Tibial nerve (tissue), 4 donors: ENCODE results near the gene MED23. TPM values are rescaled to one million over a fixed set of nuclear protein-coding genes. Genes with fewer than 3 reads are reported as not detected.

Experiments
- DNase-seq, 2 donors: peaks; one replicate each; pipeline ENCODE4 v3.0.0-alpha.2; 2019; ENCODE audit warnings: low spot score in 2 of 2
- H3K27ac ChIP-seq, 4 donors: fragments of 200-600 bp; sonication (generic) in 3 of 4; one replicate each; pipeline ENCODE4 v1.5.1; 2017 to 2019; ENCODE audit warnings: mild to moderate bottlenecking in 1 of 4
- H3K27me3 ChIP-seq, 2 donors: fragments of 200-600 bp; sonication (generic) in 1 of 2; one replicate each; pipeline versions ENCODE4 v1.5.1 to v1.6.0; 2017 to 2019
- H3K36me3 ChIP-seq, 3 donors: fragments of 200-600 bp; sonication (generic); one replicate each; pipeline ENCODE4 v1.5.1; 2018 to 2019
- H3K4me1 ChIP-seq, 4 donors: fragments of 200-600 bp; sonication (generic) in 3 of 4; one replicate each; pipeline ENCODE4 v1.5.1; 2017 to 2019
- H3K4me3 ChIP-seq, 4 donors: fragments of 200-600 bp; sonication (generic) in 3 of 4; one replicate each; pipeline ENCODE4 v1.5.1; 2017 to 2019; ENCODE audit warnings: mild to moderate bottlenecking in 1 of 4, moderate library complexity in 1 of 4
- H3K9me3 ChIP-seq, 4 donors: fragments of 200-600 bp; sonication (generic) in 3 of 4; one replicate each; pipeline ENCODE4 v1.5.1; 2017 to 2019
- EP300 ChIP-seq, 2 donors: sonication (generic); formaldehyde crosslinking; IDR thresholded peaks; one replicate each; pipeline ENCODE4 v1.6.1; 2017; ENCODE audit warnings: antibody characterized with exemption in 2 of 2, mild to moderate bottlenecking in 1 of 2
- POLR2A ChIP-seq, 2 donors: fragments of 450-650 bp; IDR thresholded peaks; one replicate each; pipeline ENCODE4 v1.6.1; 2017; ENCODE audit warnings: antibody characterized with exemption in 2 of 2, mild to moderate bottlenecking in 2 of 2, moderate library complexity in 2 of 2
- WGBS, 2 donors: methylation state at CpG; one replicate each; pipeline ENCODE4 v1.1.5; 2018; 5-methylcytosine and 5-hydroxymethylcytosine counted together
- total RNA-seq, 4 donors: library from RNA; depleted of rRNA; stranded (reverse); fragments of >200 nt; gene quantifications; one replicate each; pipeline ENCODE4 v1.1.0, GENCODE V29; 2016
- TF ChIP-seq, protein P1 (sequence below), 5 experiments: fragments of 200-600 bp in 3 of 5; fragments of 450-650 bp in 2 of 5; sonication (generic) in 3 of 5; IDR thresholded peaks; one replicate each; pipeline ENCODE4 v1.5.1; 2016 to 2019; ENCODE audit warnings: antibody characterized with exemption in 5 of 5, mild to moderate bottlenecking in 3 of 5, moderate library complexity in 2 of 5

MED23 gene
- total RNA-seq, 4 donors from 2014 or later: 27.3 to 36.5 (median 29.0) TPM

- no peaks in the 10 kb centered on the region for H3K4me1 ChIP-seq
- 68 to 72% methylated on average over 2 of the region's 2 CpGs for WGBS, 2 donors
- H3K4me3 ChIP-seq: no peak overlapping the region
- no peaks in the 10 kb centered on the region for H3K27me3 ChIP-seq
- TF ChIP-seq, protein P1, sequence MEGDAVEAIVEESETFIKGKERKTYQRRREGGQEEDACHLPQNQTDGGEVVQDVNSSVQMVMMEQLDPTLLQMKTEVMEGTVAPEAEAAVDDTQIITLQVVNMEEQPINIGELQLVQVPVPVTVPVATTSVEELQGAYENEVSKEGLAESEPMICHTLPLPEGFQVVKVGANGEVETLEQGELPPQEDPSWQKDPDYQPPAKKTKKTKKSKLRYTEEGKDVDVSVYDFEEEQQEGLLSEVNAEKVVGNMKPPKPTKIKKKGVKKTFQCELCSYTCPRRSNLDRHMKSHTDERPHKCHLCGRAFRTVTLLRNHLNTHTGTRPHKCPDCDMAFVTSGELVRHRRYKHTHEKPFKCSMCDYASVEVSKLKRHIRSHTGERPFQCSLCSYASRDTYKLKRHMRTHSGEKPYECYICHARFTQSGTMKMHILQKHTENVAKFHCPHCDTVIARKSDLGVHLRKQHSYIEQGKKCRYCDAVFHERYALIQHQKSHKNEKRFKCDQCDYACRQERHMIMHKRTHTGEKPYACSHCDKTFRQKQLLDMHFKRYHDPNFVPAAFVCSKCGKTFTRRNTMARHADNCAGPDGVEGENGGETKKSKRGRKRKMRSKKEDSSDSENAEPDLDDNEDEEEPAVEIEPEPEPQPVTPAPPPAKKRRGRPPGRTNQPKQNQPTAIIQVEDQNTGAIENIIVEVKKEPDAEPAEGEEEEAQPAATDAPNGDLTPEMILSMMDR (IDR thresholded peaks at IDR 0.05): no peak
- TF ChIP-seq EP300 (IDR thresholded peaks at IDR 0.05) (no peak), POLR2A (IDR thresholded peaks at IDR 0.05) (no peak)
- H3K27ac ChIP-seq: no peak overlapping the region
- no peak for DNase-seq
- peaks cover 0 to 3% (median 0%) of the 10 kb centered on the region in 3 donors for H3K36me3 ChIP-seq
- no peaks in the 10 kb centered on the region for H3K9me3 ChIP-seq
Measured at GRCh38 chr6:131565056-131565455, 63.0 kb downstream of the MED23 start.

DNA sequence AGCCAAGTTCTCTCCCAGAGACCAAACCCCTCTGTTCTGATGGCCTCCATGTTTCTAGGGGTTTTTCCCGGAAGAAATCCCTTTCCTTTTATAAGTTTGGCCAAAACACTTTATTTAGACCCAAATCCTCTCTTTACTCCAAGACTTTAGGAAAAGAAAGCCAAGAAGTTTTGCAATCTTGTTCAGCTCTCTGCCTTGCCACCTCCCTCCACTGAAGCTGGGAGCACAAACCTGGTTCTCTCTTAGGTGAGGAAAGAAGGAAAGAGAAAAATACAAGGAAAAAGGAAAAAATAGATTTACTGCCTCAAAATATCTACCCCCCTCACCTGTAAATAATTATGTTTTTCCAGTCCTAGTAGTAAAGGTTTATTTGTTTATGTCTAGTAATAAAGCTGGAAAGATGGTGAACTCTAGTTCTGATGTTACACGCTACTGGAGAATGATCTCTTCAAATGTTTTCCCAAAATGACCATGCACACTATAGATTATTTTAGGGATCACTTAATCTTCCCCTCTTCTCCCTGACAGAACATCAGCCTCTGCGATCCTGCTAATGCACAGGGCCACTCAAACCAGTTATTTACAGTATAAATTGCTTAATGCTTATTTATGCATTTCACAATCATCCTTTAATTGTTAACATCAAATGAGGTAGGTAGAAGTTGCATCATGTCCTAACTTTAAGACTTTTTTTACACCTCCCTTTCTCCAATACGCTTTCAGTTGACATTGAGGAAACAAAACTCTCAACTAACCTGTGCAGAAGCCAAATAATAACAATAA, 65.9 kb downstream of the MED23 start:
- Histone ChIP-seq H3K27me3 (no peaks in the 10 kb centered on the region), H3K4me1 (no peaks in the 10 kb centered on the region), H3K36me3 (peaks cover 0 to 3% (median 0%) of the 10 kb centered on the region in 3 donors), H3K4me3 (no peak overlapping the region), H3K27ac (no peak overlapping the region), H3K9me3 (no peaks in the 10 kb centered on the region)
- no peak for TF ChIP-seq POLR2A (IDR thresholded peaks at IDR 0.05)
- no peak for TF ChIP-seq EP300 (IDR thresholded peaks at IDR 0.05)
- TF ChIP-seq, protein P1 (IDR thresholded peaks at IDR 0.05): no peak
- WGBS, 2 donors: 89 to 92% methylated on average over 4 of the region's 4 CpGs
- DNase-seq: no peak

DNA sequence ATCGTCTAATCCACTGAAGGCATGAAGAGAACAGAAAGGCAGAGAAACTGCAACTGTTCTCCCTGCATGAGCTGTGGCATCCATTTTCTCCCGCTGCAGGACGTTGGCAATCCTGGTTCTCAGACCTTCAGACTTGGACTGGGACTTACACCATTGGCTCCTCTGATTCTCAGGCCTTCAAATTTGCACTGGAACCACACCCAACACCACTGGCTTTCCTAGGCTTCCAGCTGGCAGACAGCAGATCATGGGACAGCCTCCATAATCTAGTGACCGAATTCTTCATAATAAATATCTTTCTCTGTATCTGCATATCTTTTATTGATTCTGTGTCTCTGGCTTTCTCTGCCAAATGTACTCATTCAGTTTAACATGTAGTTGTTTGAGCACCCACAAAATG, 69.1 kb downstream of the MED23 start:
- H3K4me1 ChIP-seq: no peaks in the 10 kb centered on the region
- WGBS, 2 donors: 75 to 76% methylated on average over 4 of the region's 4 CpGs
- no peak overlapping the region for H3K27ac ChIP-seq
- H3K9me3 ChIP-seq: no peaks in the 10 kb centered on the region
- no peak for DNase-seq
- TF ChIP-seq EP300 (IDR thresholded peaks at IDR 0.05) (no peak), POLR2A (IDR thresholded peaks at IDR 0.05) (no peak)
- TF ChIP-seq, protein P1 (IDR thresholded peaks at IDR 0.05): no peak
- H3K36me3 ChIP-seq: no peaks in the 10 kb centered on the region
- H3K4me3 ChIP-seq: no peak overlapping the region
- H3K27me3 ChIP-seq: no peaks in the 10 kb centered on the region

DNA sequence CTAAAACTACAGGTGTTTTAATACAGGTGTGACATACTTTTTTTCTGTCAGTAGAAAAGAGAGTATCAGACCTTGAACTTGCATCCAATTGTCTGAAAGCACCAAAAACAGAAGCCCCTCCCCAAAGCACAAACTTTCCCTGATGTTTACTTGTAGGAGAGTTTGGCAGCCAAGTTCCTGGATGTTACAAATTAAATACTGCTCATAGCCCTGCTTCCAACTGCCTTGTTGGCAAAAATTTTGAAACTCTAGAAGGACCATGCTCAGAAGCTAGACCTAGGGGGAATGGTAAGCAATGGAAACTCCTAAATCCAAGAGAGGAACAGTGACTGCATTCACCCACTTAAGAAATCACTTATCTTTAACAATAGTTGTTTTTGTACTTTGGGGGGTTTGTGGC, 72.0 kb downstream of the MED23 start:
- Histone ChIP-seq H3K4me1 (no peaks in the 10 kb centered on the region), H3K9me3 (no peaks in the 10 kb centered on the region), H3K36me3 (no peaks in the 10 kb centered on the region), H3K27me3 (no peaks in the 10 kb centered on the region), H3K27ac (no peak overlapping the region), H3K4me3 (no peak overlapping the region)
- TF ChIP-seq EP300 (IDR thresholded peaks at IDR 0.05) (no peak), POLR2A (IDR thresholded peaks at IDR 0.05) (no peak)
- TF ChIP-seq, protein P1 (IDR thresholded peaks at IDR 0.05): no peak
- no peak for DNase-seq

- Histone ChIP-seq H3K27ac (no peak overlapping the region), H3K4me1 (peaks cover 0 to 4% (median 0%) of the 10 kb centered on the region in 4 donors), H3K4me3 (no peak overlapping the region), H3K9me3 (no peaks in the 10 kb centered on the region), H3K36me3 (no peaks in the 10 kb centered on the region), H3K27me3 (no peaks in the 10 kb centered on the region)
- WGBS, 2 donors: 81 to 87% methylated on average over 3 of the region's 3 CpGs
- DNase-seq: no peak
- TF ChIP-seq, protein P1 (IDR thresholded peaks at IDR 0.05): no peak
- TF ChIP-seq EP300 (IDR thresholded peaks at IDR 0.05) (no peak), POLR2A (IDR thresholded peaks at IDR 0.05) (no peak)
Measured at GRCh38 chr6:131552572-131552971, 75.5 kb downstream of the MED23 start.
